K562 (cell line): ENCODE results near the gene PDE8A. TPM values are rescaled to one million over a fixed set of nuclear protein-coding genes. Genes with fewer than 3 reads are reported as not detected.

Source experiments
- ATAC-seq: fragments of 200-7000 bp; cut with Tn5 transposase; 3 replicates; pipeline ENCODE4 v1.9.1; 2020; ENCODE audit warnings: moderate library complexity
- BruUV-seq: library from RNA; stranded (reverse); fragments of 400-500 nt; replicated peaks from 2 replicates; lab custom pipeline; 2021; lab: Mats Ljungman, UMichigan
- CTCF ChIA-PET: fragments of 300-600 bp; formaldehyde crosslinking; extraction: SDS; loops from one replicate; lab custom pipeline; 2021; ENCODE audit warnings: low intra/inter-chr PET ratio; lab: Yijun Ruan, JAX
- POLR2A ChIA-PET: fragments of 300-600, 350-650 bp; sonication (Branson Sonifier 250); formaldehyde crosslinking; extraction: SDS; loops from one replicate; lab custom pipeline; 2021; ENCODE audit warnings: antibody characterized with exemption, inconsistent platforms; lab: Yijun Ruan, JAX
- DNase-seq, 4 experiments: peaks; one replicate each; pipeline versions ENCODE4 v3.0.0 to v3.0.0-alpha.2; 2011 to 2018; ENCODE audit warnings: low spot score in 3 of 4, mixed read lengths in 3 of 4; ENCODE audit errors: extremely low read depth in 1 of 4
- FAIRE-seq: peaks from 2 replicates; lab custom pipeline; 2011; peaks lifted over from hg19 to GRCh38; lab: Jason Lieb, UNC
- H2AFZ ChIP-seq: 2 replicates; pipeline ENCODE4 v1.6.0; 2011; ENCODE audit warnings: low read depth, low read length, control low read depth, inconsistent platforms
- H3K27ac ChIP-seq: fragments of 200-600 bp; 3 replicates; pipeline ENCODE4 v1.8.0; 2011; ENCODE audit warnings: low read depth, mild to moderate bottlenecking, control low read depth, inconsistent platforms, low read length, moderate library complexity, mixed read lengths; ENCODE audit errors: extremely low read depth
- H3K27me3 ChIP-seq, 2 experiments: fragments of 300-600 bp in 1 of 2; 2 replicates in 1 of 2; 3 replicates in 1 of 2; pipeline versions ENCODE4 v1.6.0 to v1.8.0; 2011; ENCODE audit warnings: inconsistent platforms in 2 of 2, low read length in 2 of 2, mild to moderate bottlenecking in 1 of 2, mixed read lengths in 1 of 2, moderate library complexity in 1 of 2; ENCODE audit not compliant: control insufficient read depth in 2 of 2, insufficient read depth in 2 of 2
- H3K36me3 ChIP-seq: fragments of 300-600 bp; 3 replicates; pipeline ENCODE4 v1.8.0; 2011; ENCODE audit warnings: mild to moderate bottlenecking, low read length, inconsistent platforms; ENCODE audit not compliant: control insufficient read depth, insufficient read depth
- H3K4me1 ChIP-seq, 2 experiments: fragments of 200-600 bp in 1 of 2; replicated peaks in 1 of 2; 2 replicates in 1 of 2; 3 replicates in 1 of 2; pipeline versions ENCODE4 v1.5.1 to v1.8.0; 2011; ENCODE audit warnings: inconsistent platforms in 2 of 2, low read length in 2 of 2, mild to moderate bottlenecking in 1 of 2, mixed read lengths in 1 of 2, moderate library complexity in 1 of 2; ENCODE audit not compliant: control insufficient read depth in 2 of 2, insufficient read depth in 2 of 2
- H3K4me2 ChIP-seq: 2 replicates; pipeline ENCODE4 v1.6.1; 2011; ENCODE audit warnings: low read length, control low read depth, inconsistent platforms, mixed read lengths; ENCODE audit not compliant: insufficient read depth
- H3K4me3 ChIP-seq: fragments of 200-600 bp; sonication (generic), shearing (Covaris generic); 2 replicates; pipeline ENCODE4 v1.5.1; 2016; ENCODE audit warnings: control low read depth, inconsistent platforms
- H3K79me2 ChIP-seq: fragments of 200-600 bp; 3 replicates; pipeline ENCODE4 v1.8.0; 2011; ENCODE audit warnings: low read length, inconsistent platforms; ENCODE audit not compliant: control insufficient read depth, insufficient read depth
- H3K9ac ChIP-seq, 2 experiments: 2 replicates each; pipeline versions ENCODE4 v1.6.0 to v1.6.1; 2011; ENCODE audit warnings: low read depth in 2 of 2, low read length in 2 of 2, control low read depth in 1 of 2, inconsistent platforms in 1 of 2, mild to moderate bottlenecking in 1 of 2, mixed read lengths in 1 of 2; ENCODE audit not compliant: insufficient read depth in 1 of 2
- H3K9me1 ChIP-seq: one replicate; pipeline ENCODE4 v1.6.0; 2011; ENCODE audit warnings: inconsistent platforms, mild to moderate bottlenecking, low read length, moderate library complexity; ENCODE audit not compliant: control insufficient read depth, insufficient read depth
- H3K9me3 ChIP-seq: replicated peaks from 2 replicates; pipeline ENCODE4 v1.5.1; 2011; ENCODE audit warnings: low read depth, low read length, inconsistent platforms; ENCODE audit not compliant: control insufficient read depth, insufficient read depth
- H4K20me1 ChIP-seq: replicated peaks from 2 replicates; pipeline ENCODE4 v1.6.1; 2011; ENCODE audit warnings: low read length, inconsistent platforms, mixed read lengths; ENCODE audit not compliant: control insufficient read depth, insufficient read depth
- BCOR ChIP-seq: fragments of 450-650 bp; IDR thresholded peaks from 2 replicates; pipeline ENCODE4 v1.6.1; 2016
- GABPB1 ChIP-seq: sonication (generic); formaldehyde crosslinking; IDR thresholded peaks from 2 replicates; pipeline ENCODE4 v1.8.0; 2022; ENCODE audit warnings: mild to moderate bottlenecking, missing genetic modification reagents
- MEIS2 ChIP-seq: fragments of 450-650 bp; IDR thresholded peaks from 2 replicates; pipeline ENCODE4 v1.6.1; 2014; ENCODE audit warnings: mild to moderate bottlenecking; ENCODE audit not compliant: partially characterized antibody
- SMARCB1 ChIP-seq: IDR thresholded peaks from 2 replicates; pipeline ENCODE4 v1.6.1; 2011; ENCODE audit warnings: improper control_type of control experiment, low read depth; ENCODE audit not compliant: insufficient read length
- TGIF2 ChIP-seq: sonication (generic); formaldehyde crosslinking; IDR thresholded peaks from 2 replicates; pipeline ENCODE4 v1.8.1; 2022; ENCODE audit warnings: mild to moderate bottlenecking, missing genetic modification reagents, moderate library complexity
- ZFP36 ChIP-seq: fragments of 150-350 bp; IDR thresholded peaks from 2 replicates; pipeline ENCODE4 v1.6.1; 2018; ENCODE audit warnings: low read length, low read depth; ENCODE audit not compliant: partially characterized antibody
- ZNF124 ChIP-seq: sonication (generic); formaldehyde crosslinking; IDR thresholded peaks from 2 replicates; pipeline ENCODE4 v1.8.1; 2022; ENCODE audit warnings: missing genetic modification reagents
- WGBS: fragments of 100-300 bp; shearing (Covaris generic); methylation state at CpG from one replicate; pipeline ENCODE4 v1.1.6; 2016; ENCODE audit warnings: low coverage, mixed read lengths; ENCODE audit not compliant: insufficient coverage; ENCODE audit errors: missing lambda C conversion rate; 5-methylcytosine and 5-hydroxymethylcytosine counted together
- in situ Hi-C: fragments of 300-500 bp; cut with MboI; formaldehyde crosslinking; loops from 4 replicates; pipeline ENCODE4 v1.15.0; 2018; ENCODE audit warnings: inconsistent platforms, mixed read lengths
- intact Hi-C: fragments of 100-400 bp; cut with micrococcal nuclease; formaldehyde crosslinking; loops from 2 replicates; pipeline ENCODE4 v1.14.2; 2022
- polyA plus RNA-seq, 8 experiments: library from polyadenylated mRNA; depleted of rRNA in 4 of 8; stranded (reverse) in 5 of 8; unstranded in 3 of 8; fragments of >200 nt; fragmentation: Nextera tagmentation in 2 of 8; fragmentation: Illumina TruSeq in 1 of 8; extraction: Ambion mirVana in 2 of 8; extraction: Trizol in 1 of 8; gene quantifications; 2 replicates each; pipeline versions ENCODE4 v1.2.1 to v1.2.3, GENCODE V29; 2011 to 2014; ENCODE audit warnings: inconsistent platforms in 1 of 8, missing spikeins in 1 of 8
- total RNA-seq, 7 experiments: library from RNA; depleted of rRNA in 6 of 7; stranded (reverse); fragments of >200 nt in 6 of 7; fragmentation: Illumina TruSeq in 2 of 7; extraction: Trizol in 2 of 7; gene quantifications; 2 replicates each; pipeline versions ENCODE4 v1.2.1 to v1.2.3, GENCODE V29; 2011 to 2021; ENCODE audit warnings: low replicate concordance in 1 of 7

The PDE8A gene
- total and polyA plus RNA-seq, 9 of the 15 experiments (the other 6 are each of a cell fraction or from before 2014, with no cell fraction given), result 5.9 to 40.3 (median 19.8) TPM

- WGBS, result 90% methylated on average over 10 of the region's 10 CpGs
- no peaks in the 10 kb centered on the region for H3K36me3 ChIP-seq
- H2AFZ ChIP-seq, result peak overlapping the region; percentile 79; the same call in 1 of the 2 replicates
- no peaks in the 10 kb centered on the region for H3K79me2 ChIP-seq
- TF ChIP-seq SMARCB1, result no peak
- no peak for TF ChIP-seq ZNF124 (CRISPR knock-in tag)
- intact Hi-C loops (no loop called here), in situ Hi-C loops (no loop called here)
- ChIA-PET CTCF (no interaction called here), POLR2A (interaction anchor here (0.8 kb wide), 1 partner anchor 37 kb away, joined by 6 read pairs; no protein-coding TSS in a partner anchor)
- peaks cover 17% of the 10 kb centered on the region in 2 experiments for H3K4me1 ChIP-seq
- H3K4me3 ChIP-seq, result no peak overlapping the region
- ATAC-seq (no peak), DNase-seq (no peak), FAIRE-seq (no peak)
- H3K27ac ChIP-seq, result no peak overlapping the region
- no peaks in the 10 kb centered on the region for H4K20me1 ChIP-seq
- no TSS peak for BruUV-seq
- H3K9me1 ChIP-seq, result no peaks in the 10 kb centered on the region
- H3K9ac ChIP-seq, result 0 out of 4 replicates have a peak overlapping the region, but pooled peaks of 1 of the 2 experiments have one; percentile 33
- no peaks in the 10 kb centered on the region for H3K9me3 ChIP-seq
- H3K27me3 ChIP-seq, result no peaks in the 10 kb centered on the region
- no peak overlapping the region for H3K4me2 ChIP-seq
These were observed 37.3 kb upstream of the PDE8A start for GRCh38 chr15:84944311-84944710.

- Histone ChIP-seq H3K27ac (no peak overlapping the region), H3K9ac (peak overlapping the region in 1 of 2 experiments; percentile 21; a peak in 1 of 4 replicates), H3K79me2 (no peaks in the 10 kb centered on the region), H3K4me2 (no peak overlapping the region), H3K4me3 (no peak overlapping the region), H3K36me3 (no peaks in the 10 kb centered on the region), H4K20me1 (no peaks in the 10 kb centered on the region), H3K27me3 (no peaks in the 10 kb centered on the region), H2AFZ (peak overlapping the region; percentile 79), H3K4me1 (peaks cover 20 to 23% of the 10 kb centered on the region in 2 experiments), H3K9me1 (no peaks in the 10 kb centered on the region), H3K9me3 (no peaks in the 10 kb centered on the region)
- in situ Hi-C loops (no loop called here), intact Hi-C loops (no loop called here)
- FAIRE-seq (no peak), ATAC-seq (peak; percentile 19; the same call in 2 of the 3 replicates), DNase-seq (no peak)
- ChIA-PET POLR2A (no interaction called here), CTCF (no interaction called here)
- no TSS peak for BruUV-seq
- WGBS, result 67% methylated on average over 11 of the region's 11 CpGs
- TF ChIP-seq MEIS2 (no peak), GABPB1 (CRISPR knock-in tag) (no peak), BCOR (peak; percentile 55; the same call in 1 of the 2 replicates), TGIF2 (CRISPR knock-in tag) (no peak), ZFP36 (peak; percentile 60)
These were observed 36.8 kb upstream of the PDE8A start for GRCh38 chr15:84944861-84945260.
